Renal pelvis (tissue), 4 donors: Measurements from ENCODE around the gene TMED8. TPM values are rescaled to one million over a fixed set of nuclear protein-coding genes. Genes with fewer than 3 reads are reported as not detected.
"Not testable (repeated sequence)": the region's sequence is repeated elsewhere in the genome, so short reads cannot be mapped to it uniquely, and the experiment has no call there.

Source experiments
- DNase-seq: peaks from one replicate; pipeline ENCODE4 v3.0.0-alpha.2; 2013
- polyA plus RNA-seq, 3 donors: library from polyadenylated mRNA; unstranded; fragments of 120-200 nt; gene quantifications; one replicate each; pipeline ENCODE4 v1.2.1, GENCODE V29; 2013; ENCODE audit not compliant: insufficient read length in 3 of 3

The TMED8 gene
- polyA plus RNA-seq, 3 donors, result 18.1 to 25.4 (median 24.5) TPM

DNA sequence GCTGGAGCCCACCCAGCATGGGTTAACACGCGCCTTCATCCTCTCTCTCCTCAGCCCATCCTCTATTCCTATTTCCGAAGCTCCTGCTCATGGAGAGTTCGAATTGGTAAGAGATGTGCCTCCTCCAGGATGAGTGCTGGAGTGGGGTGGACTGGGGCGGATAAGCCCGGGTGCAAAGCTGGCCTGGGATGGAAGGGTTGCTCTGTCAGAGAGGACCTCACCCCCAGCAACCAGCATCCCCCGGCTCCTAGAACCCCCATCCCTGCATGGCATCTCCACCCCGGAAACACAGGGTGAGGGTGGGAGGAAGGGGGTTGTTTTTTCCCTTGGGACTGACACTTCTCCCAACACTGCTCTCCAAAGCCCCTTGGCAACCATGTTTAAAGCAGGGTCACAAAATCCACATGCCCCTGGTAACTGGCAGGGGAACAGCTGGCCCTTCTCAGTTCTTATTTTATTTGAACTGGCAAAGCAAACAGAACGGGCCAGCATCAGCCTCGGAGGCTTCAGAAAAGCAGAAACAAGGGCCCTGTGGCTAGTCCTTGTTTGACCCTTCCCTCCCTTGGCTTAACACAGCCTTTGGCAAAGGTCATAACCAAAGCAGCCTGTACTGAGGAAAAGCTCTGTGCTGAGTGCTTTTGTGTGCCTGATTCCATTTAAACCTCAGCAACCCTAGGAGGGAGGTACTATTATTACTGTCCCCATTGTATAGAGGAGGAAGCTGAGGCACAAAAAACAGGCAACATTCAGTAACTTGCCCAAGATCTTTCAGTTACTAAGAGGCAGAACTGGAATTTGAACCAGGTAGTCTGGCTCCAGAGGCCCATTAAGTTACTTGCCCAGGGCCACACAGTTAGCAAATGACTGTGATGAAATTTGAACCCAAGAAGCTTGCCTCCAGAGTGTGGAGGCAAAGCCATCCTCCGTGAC lies 51.8 kb downstream of the TMED8 start:
- no peak for DNase-seq

DNA sequence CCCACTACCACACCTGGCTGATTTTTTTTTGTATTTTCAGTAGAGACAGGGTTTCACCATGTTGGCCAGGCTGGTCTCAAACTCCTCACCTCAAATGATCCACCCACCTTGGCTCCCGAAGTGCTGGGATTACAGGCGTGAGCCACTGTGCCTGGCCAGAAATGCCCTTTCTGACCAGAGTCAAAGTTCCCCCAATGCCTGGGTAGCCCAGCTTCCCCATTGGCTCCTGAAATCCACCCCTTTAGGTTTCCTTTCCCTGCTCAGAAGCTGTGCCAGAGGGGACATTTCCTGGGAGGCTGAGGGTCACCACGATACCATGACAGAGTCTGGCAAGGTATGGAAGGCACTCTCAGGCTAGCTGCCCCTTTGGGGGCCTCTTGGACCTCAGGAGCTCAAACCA lies 52.6 kb downstream of the TMED8 start:
- no peak for DNase-seq

DNA sequence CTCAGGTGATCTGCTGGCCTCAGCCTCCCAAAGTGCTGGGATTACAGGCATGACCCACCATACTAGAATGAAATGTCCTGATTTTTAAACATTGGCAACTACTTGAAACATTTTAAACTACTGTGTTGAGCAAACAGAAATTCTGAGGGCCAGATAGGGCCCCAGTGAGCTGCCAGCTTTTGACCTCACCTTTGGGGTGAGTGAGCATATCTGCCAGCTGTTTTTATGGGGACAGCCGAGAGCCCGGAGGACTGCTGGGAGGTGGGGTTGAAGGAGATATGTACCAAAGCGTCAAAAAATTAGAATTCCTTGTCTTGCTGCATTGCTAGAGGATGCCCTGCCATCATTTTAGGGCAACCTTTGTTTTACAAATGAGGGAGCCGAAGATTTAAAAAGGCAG lies 53.3 kb downstream of the TMED8 start:
- DNase-seq, result no peak

DNA sequence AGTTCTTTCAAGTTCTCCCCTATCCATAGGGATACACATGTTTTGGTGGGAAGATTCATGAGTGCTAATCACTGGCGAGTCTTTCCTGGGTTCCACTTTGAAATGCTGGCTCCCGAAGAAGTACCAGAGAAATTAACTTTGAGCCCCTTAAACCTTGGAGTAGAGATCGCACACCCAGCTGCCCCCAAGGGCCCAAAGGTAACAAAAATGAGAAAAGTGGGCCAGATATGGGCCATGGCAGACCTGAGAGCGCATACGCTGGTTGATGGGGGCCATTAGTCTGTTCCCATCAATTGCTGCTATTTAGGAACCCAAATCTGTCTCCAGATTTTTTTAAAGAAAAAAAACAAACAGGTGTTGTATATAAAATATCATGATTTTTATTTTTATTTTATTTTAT lies 53.9 kb downstream of the TMED8 start:
- DNase-seq, result no peak

DNA sequence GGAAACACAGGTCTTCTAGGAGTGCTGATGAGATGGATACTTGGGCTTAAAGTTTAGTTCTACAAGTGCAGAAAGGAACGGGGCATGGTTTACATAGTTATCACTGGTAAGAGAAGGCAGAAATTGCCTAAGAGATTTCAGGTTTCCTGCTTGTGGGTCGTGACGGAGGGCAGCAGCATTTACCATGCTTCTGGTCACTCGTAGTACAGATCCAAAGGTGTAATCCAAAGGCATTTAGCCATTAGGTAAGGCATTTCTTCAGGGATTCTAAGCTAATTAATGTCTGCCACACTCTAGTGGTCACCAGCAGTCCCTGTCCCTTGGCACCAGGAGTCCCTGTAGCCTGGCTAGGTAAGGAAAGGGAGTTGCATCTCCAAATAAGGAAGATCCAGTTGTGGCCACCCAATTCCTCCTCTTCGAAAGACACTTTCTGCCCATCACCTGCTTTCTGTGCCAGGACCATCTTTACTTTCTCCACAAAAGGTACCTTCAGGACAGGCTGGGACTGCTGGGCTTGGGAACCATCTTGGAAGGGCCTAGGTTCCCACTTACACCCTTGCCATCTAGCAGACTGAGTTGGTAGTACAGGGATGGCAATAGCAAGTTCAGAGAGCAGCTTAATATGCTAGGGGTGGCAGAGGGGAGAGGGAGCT lies 54.5 kb downstream of the TMED8 start:
- no peak for DNase-seq

DNA sequence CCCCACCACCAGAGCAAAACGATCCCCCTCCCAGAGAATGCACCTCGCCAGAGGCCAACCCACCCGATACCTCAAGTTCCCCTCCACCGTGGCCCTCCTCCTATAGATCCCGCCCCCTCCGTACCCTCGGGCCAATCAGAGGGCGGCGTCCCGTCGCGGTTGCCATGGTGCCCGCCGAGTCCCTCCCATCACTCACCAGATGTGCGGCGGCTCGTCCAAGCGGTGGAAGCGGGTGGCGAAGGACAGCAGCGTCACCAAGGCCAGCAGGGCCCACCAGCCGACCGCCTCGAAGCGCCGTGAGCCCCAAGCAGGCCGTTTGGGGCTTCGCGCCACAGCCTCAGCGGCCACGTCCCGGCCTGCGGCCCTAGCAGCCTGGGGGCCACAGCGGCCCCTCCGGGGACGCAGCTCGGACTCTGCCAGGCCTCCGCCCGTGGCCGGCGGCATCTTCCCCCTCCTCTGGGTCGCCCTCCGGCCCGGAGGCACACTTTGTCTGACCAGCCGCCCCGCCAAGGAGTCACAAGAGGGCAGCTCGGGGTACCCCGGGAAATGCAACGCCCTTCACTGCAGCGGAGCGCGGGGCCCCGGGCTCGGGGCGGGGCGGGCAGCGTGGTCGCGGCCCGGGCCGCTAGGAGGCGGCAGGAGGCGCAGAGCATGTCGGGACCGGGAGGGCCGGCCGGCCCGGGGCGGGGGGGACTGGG lies 56.5 kb downstream of the TMED8 start, which contains the start of gene POMT2:
Gene POMT2 (minus strand): TSS at position 646 of the 698 bp plus-strand sequence. CDS start 202 bp downstream, at position 444.
- DNase-seq, result peak; percentile 94

DNA sequence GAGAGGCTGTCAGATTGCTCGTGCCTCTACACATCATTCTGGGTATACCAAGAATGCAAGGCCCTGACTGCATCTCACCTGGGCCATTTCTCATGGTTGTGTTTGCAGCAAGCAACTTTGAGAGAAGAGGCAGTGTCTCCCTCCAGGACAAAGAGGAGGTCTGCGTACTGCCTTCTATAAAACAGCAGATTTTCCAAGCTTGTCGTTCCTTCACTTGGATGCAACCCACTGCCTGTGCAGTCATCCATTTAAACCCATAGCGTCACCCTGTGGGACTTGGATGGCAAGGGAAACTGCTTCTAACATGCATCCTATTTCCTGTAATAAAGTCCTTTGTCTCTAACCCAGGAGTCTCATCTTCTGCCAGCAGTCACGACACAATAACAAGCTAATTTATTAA lies 57.5 kb downstream of the TMED8 start:
- no peak for DNase-seq

DNA sequence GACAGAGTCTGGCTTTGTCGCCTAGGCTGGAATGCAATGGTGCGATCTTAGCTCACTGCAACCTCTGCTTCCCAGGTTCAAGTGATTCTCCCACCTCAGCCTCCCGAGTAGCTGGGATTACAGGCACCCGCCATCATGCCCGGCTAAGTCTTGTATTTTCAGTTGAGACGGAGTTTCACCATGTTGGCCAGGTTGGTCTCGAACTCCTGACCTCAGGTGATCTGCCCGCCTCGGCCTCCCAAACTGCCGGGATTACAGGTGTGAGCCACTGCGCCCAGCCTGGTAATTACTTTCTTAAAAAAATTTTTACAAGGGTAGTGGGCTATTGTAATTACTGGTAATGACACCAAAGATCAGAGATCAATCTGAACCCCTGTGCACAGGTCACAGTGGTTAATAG lies 58.1 kb downstream of the TMED8 start:
- not testable (repeated sequence) for DNase-seq

DNA sequence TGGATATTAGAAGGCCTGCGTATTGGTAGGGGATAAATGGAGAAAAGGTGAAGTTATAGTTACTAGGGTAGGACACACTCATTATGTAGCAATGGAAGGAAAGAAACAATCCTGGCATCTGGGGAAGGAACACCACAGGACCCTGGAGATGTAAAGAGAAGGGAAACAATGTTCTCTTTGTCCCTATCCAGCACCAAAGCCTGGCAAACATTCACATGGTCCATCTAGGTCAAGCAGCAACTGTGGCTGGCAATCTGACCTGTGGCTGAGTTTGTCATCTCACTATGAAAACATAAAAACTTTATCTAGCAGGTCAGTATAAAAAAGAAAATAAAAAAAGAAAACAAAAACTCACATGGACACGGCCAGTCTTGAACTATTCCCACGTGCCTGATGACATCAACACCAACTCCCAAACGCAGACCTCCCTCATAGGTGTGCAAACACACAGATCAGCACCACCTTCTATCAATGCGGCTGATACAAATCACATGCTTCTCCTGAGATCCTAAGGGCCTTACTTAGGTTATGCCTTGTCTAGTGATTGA lies 58.8 kb downstream of the TMED8 start:
- DNase-seq, result no peak

DNA sequence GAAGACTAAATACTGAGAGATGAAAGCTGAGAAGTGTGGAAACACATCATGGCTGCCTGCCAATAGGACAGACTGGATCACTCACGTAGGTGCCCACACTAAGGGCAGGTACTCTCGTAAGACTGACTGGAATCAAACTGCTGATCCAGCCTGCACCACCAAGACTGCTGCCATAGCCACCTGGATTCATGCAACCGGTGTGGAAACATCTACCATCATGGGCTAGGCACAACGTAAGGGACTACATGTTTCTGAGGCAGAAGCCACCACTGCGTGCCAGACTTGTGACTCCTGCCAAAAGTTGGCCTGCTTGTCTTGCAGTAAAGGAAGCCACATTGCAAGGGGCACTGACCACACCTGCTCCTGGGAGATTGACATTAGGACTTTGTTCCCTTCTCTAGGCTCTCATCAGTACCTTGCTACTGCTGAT lies 60.0 kb downstream of the TMED8 start:
- no peak for DNase-seq

DNA sequence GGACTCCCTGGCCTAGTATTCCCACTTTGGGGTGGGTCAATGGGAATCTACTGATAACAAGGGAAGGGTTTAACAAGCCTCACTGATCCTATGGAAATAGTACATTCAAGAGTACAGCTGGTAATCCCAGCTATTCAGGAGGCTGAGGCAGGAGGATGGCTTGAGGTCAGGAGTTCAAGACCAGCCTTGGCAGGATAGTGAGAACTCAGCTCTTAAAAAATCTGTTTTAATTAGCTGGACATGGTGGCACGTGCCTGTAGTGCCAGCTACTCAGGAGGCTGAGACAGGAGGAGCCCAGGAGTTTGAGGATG lies 60.7 kb downstream of the TMED8 start:
- no peak for DNase-seq

DNA sequence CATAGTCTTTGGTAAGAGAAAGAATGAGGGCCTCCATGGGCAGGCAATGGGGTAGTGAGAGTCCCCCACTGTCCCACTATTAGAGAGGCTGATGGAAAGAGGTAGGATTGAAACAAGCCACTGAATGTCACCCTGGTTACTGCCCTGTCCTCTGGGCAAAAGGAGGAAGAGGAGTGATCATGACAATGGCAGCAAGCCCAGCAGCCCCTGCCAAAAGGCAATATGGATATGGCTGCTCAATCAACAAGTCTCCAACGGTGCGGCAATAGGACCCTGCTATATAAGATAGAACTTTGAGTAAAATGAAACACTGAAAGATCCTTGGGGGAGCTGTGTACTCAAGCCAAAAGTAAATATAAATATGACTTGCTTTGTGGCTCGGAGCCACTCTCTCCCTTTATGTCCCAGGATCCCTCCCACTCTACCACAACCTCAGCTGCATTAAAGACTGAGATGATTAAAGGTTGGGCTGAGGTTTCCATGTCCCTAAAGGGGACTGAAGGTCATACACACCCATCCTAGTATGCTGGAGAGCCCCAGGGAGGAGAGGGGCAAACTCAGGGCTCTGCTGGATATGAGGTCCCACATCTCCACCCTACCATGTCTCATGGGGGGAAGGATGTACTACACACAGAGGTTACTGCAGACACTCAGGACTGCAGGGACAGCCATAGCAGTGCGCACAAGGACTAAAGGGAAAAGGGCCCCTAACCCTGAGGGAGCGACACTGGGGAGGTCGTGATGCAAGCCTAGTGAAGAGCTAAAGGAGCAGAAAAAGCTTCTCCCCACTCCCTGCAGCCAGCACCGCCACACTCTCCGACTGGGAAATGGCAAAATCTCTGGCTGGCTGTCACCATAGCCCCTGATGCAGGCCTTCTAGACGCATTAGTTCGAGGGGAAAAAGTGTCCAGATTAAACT lies 62.1 kb downstream of the TMED8 start:
- no peak for DNase-seq

DNA sequence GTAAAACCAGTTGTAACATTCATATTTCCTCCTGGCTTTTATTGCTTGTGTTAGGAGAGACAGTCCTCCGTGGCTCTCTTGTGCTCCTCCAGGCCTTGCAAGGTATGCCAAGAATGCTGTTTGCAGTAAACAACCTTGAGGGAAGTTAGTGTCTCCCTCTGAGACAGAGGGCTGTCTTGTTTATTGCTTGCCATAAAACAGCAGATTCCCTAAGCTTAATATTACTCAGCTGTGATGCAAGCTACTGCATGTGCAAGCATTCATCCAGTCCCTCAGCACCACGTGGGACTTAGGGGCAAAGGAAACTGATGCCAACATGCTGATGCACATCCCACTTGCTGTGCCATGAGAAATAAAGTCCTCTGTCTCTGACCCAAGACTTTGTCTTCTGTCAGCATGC lies 62.9 kb downstream of the TMED8 start:
- DNase-seq, result peak; percentile 61

DNA sequence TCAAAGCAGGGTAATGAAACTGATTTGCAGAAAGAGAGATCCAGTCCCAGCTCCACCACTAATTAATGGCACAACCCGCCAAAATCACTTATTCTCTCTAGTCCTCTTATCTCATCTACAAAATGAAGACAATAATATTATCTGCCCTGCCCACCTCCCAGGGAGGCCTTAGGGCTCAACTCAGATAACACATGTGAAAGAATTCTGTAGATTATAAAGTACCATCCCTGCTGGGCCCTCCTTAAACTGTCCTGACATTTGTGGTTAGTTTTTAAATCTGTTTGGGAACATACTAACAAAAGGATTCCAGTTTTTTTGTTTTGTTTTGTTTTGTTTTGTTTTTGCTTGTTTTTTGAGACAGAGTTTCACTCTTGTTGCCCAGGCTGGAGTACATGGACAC lies 63.5 kb downstream of the TMED8 start:
- DNase-seq, result no peak

DNA sequence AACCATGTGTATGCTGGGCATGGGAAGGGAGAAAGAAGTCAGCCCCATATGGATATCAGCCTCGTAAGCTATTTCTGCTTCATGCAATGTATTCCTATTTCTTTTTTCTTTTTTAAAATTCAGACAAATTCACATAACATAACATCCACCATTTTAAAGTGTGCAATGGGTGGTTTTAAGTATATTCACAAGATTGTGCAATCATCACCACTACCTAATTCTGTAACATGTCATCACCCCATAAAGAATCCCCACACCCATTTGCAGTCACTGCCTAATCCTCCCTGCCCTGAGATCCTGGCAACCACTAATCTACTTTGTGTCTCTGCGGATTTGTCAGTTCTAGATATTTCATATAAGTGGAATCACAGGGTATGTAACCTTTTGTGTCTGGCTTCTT lies 65.7 kb downstream of the TMED8 start:
- DNase-seq, result no peak

DNA sequence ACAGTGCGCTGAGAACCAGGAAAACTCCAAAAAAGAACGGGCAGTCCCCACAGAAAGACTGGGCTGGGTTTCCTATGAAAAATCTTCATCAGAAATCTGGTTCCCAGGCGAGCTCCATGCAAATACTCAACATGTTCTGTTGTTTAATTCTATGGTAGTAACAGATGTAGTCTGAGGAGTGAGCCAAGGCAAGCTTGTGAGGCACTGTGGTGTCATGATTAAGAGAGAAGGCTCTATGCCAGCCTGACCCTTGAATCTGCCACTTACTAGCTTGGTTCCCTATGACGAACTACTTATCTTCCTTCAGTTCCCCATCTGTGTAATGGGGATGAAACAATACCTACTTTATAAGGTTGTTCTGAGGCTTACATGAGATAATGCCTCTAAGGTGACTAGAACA lies 66.9 kb downstream of the TMED8 start:
- no peak for DNase-seq

DNA sequence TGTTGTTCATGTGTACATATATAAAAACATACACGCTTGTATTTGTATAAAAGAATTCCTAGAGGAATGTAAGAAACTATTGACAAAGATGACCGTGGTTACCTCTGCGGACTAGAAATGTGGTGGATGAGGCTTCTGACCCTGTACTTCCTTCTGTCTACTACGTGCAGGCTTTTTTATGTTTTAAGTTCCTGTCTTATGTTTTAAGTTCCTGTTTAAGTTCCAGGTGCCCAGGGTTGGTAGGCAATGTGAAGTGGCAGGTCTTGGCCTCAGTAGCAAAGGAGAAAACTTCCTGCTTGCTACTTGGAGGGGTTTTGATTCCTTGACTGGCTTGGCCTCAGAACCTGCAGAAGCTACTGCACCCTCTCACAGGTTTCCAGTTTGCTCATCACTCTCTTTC lies 67.8 kb downstream of the TMED8 start:
- DNase-seq, result no peak

DNA sequence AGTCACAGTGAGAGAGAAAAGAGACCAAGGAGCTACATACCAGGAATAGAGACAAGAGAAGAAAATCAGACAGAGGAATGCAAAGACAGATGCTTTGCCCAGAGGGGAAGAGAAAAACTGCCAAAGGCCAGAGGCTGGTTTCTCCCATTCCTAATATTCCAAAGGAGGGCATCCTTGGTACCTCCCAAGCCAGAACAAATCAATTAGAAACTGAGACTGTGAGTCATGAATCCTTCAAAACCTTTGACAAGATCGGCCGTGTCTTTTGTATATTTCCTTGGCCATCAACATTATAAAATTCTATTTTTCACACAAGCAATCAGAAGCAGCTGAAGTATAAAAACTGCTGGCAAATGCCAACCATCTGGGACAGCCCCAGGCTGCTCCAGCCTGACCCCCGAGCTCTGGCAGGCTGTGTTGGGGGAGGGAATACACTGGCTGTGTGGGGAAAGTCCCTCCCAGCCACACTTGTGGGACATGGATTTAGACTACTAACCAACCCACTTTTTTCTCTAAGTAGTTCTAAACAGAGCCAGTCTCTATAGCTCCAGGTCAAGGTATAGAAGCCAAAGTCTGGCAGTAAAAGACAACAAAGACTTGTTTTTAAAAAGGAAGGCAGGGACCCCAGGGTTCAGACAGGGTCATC lies 69.9 kb downstream of the TMED8 start:
- no peak for DNase-seq

DNA sequence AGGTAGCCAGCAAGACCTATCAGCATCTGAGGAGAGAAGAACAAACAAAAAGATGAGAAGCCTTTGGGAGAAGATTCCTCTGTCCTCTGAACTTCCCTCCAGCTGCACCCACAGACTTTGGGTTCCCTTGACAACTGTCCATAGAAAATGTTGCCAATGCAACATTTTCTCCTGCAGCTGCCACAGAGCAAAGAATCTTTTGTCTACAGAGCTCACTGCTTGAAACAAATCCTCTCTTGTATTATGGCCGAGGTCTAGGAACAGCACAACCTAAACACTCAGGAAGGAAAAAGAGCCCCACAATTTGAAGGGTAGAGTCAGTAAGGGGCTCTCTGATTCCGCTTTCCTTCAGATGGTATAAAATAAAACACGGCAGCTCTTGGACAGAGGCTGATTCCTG lies 70.5 kb downstream of the TMED8 start:
- no peak for DNase-seq

DNA sequence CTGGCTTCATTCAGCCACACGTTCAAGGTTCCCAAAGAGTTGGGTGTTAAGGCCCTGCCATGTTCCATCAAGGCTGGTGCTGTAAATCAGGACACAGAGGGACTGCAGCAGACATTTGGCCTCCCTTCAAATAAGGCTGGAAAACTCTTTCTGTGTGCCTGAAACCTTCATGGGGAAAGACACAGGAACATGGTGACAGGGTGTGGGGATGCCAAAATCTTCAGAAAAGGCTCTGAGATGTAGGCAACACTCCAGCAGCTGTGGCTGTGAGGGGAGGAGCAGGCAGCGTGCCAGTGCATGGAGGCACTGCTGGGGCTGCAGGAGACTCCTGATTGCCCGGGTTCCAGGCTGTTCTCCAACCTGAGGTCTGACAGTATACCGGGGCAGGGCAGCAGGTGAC lies 71.2 kb downstream of the TMED8 start:
- DNase-seq, result no peak
